Measurements from ENCODE around the gene ABCA3.
A peak's percentile ranks its signal among the peaks of the same experiment; 100 is the strongest.
"Not testable (repeated sequence)": the region's sequence is repeated elsewhere in the genome, so short reads cannot be mapped to it uniquely, and the experiment has no call there.

ABCA3 gene

GRCh38 chr16:2251296-2252111 is 89.0 kb downstream of the ABCA3 start, which contains the start of gene ECI1:
ECI1 (minus strand) TSS chr16:2251587; CDS start chr16:2251566, 21 bp downstream.
- DNase-seq, result peak; percentile 89

- DNase-seq, result no peak
Measured at GRCh38 chr16:2250652-2251295, 89.8 kb downstream of the ABCA3 start.

GRCh38 chr16:2246301-2246885 is 94.1 kb downstream of the ABCA3 start:
- no peak for DNase-seq

GRCh38 chr16:2244926-2245795 is 95.4 kb downstream of the ABCA3 start:
- DNase-seq, result no peak

- DNase-seq, result no peak
Measured at GRCh38 chr16:2244301-2244700, 96.2 kb downstream of the ABCA3 start.

- no peak for DNase-seq
Measured at GRCh38 chr16:2243781-2244180, 96.7 kb downstream of the ABCA3 start.

- DNase-seq, result no peak
Measured at GRCh38 chr16:2243031-2243528, 97.4 kb downstream of the ABCA3 start.

GRCh38 chr16:2242598-2242997 is 97.9 kb downstream of the ABCA3 start:
- no peak for DNase-seq

- not testable (repeated sequence) for DNase-seq
Measured at GRCh38 chr16:2240331-2240730, 100.2 kb downstream of the ABCA3 start.

- DNase-seq, result no peak
Measured at GRCh38 chr16:2238838-2239675, 101.5 kb downstream of the ABCA3 start.

- no peak for DNase-seq
Measured at GRCh38 chr16:2238150-2238837, 102.2 kb downstream of the ABCA3 start.

- DNase-seq, result no peak
Measured at GRCh38 chr16:2237493-2238149, 102.9 kb downstream of the ABCA3 start.

GRCh38 chr16:2237102-2237482 is 103.4 kb downstream of the ABCA3 start:
- no peak for DNase-seq

- no peak for DNase-seq
Measured at GRCh38 chr16:2236337-2237101, 104.0 kb downstream of the ABCA3 start, which contains the start of gene DNASE1L2. DNASE1L2 (plus strand) TSS chr16:2236444; CDS start chr16:2236817, 373 bp downstream.

GRCh38 chr16:2235695-2236336 is 104.7 kb downstream of the ABCA3 start:
- DNase-seq, result no peak

- no peak for DNase-seq
Measured at GRCh38 chr16:2235234-2235651, 105.3 kb downstream of the ABCA3 start.

- DNase-seq, result no peak
Measured at GRCh38 chr16:2234813-2235170, 105.7 kb downstream of the ABCA3 start.

GRCh38 chr16:2233872-2234812 is 106.4 kb downstream of the ABCA3 start:
- no peak for DNase-seq

All from GF-D8 (cell line).